ENCODE measurements around the gene SYCP2L. TPM values are rescaled to one million over a fixed set of nuclear protein-coding genes. Genes with fewer than 3 reads are reported as not detected.

SYCP2L gene
- total RNA-seq, 2 donors from 2014 or later, result 0.71 to 1.1 TPM

DNA sequence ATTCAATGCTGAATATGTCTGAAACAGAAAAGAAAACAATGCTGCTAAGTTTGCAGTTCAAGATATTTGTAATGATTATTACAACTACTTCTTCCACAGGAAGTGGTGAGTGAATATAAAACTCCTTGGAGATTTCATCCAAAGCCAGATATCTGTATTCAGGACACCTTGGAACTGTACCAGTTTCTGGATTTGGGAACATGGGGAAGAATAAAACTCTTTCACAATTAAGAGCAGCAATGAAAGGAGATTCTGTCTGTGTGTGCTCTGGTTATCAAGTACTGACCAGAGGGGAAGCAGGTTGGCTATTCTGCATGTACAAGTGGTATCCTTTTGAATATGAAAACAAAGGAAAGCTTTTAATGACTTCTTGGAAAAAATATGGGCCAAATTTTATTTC, 136.2 kb downstream of the SYCP2L start:
- intact Hi-C loops (cut with DNase I), result no loop called here
- no peak for DNase-seq (ENCODE audit: low spot score)

Other genes starting within 250 kb of the SYCP2L start
- not detected for gene C6orf52, start 192.4 kb upstream of the SYCP2L start, total RNA-seq
- gene PAK1IP1, start 192.1 kb upstream of the SYCP2L start, total RNA-seq, result 10 to 100 TPM; 12.4 to 14.9 TPM
- gene TMEM14C, start 164.0 kb upstream of the SYCP2L start, total RNA-seq, result 100 to 1,000 TPM in 1 of 2 donors, 10 to 100 TPM in 1; 92.0 to 105 TPM
- 10 to 100 TPM; 53.7 to 60.2 TPM for gene TMEM14B, start 139.2 kb upstream of the SYCP2L start, total RNA-seq
- under 1 TPM; 0.14 to 0.28 TPM for gene MAK, start 48.5 kb upstream of the SYCP2L start, total RNA-seq
- not detected for gene GCM2, start 5.0 kb upstream of the SYCP2L start, total RNA-seq
- gene ELOVL2, start 157.3 kb downstream of the SYCP2L start, total RNA-seq, result under 1 TPM; 0.23 to 0.38 TPM
- 10 to 100 TPM in 1 of 2 donors, 1 to 10 TPM in 1; 9.2 to 11.8 TPM for gene SMIM13, start 206.8 kb downstream of the SYCP2L start, total RNA-seq
- gene ERVFRD-1, start 224.7 kb downstream of the SYCP2L start, total RNA-seq, result under 1 TPM; 0.05 to 0.14 TPM